Measurements from ENCODE around the gene PRR5.
"Not testable (repeated sequence)": the region's sequence is repeated elsewhere in the genome, so short reads cannot be mapped to it uniquely, and the experiment has no call there.

PRR5 gene

DNA sequence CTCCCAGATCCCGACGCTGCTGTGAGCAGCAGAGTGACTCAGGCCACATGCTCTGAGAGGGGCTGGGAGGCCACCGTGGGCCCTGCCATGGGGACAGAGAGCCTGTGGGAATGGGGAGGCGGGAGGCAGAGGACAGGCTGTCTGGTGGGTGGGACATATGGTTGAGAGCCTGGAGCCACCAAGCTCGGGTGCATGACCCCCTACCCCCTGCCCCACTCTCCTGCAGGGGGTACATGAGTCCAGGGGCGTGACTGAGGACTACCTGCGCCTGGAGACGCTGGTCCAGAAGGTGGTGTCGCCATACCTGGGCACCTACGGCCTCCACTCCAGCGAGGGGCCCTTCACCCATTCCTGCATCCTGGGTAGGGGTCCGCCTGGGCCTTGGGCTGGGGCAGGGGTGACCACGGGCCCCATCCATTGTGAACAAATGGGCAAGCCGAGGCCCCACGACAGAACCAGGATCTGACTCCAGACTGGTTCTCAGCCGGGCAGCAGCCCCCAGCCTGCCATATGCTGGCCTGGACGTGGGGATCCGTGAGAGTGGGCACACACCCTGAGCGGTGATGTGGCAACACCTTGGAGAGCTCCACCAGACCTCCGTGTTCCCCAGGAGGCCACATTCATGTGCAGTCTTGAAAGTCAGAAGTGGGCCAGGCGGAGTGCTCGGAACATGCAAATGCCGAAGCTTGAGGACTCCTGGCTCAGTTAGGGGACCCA is 33.0 kb downstream of the PRR5 start:
- DNase-seq (ENCODE audit: low read depth in 4 of 4, low spot score in 1 of 4): no peak

DNA sequence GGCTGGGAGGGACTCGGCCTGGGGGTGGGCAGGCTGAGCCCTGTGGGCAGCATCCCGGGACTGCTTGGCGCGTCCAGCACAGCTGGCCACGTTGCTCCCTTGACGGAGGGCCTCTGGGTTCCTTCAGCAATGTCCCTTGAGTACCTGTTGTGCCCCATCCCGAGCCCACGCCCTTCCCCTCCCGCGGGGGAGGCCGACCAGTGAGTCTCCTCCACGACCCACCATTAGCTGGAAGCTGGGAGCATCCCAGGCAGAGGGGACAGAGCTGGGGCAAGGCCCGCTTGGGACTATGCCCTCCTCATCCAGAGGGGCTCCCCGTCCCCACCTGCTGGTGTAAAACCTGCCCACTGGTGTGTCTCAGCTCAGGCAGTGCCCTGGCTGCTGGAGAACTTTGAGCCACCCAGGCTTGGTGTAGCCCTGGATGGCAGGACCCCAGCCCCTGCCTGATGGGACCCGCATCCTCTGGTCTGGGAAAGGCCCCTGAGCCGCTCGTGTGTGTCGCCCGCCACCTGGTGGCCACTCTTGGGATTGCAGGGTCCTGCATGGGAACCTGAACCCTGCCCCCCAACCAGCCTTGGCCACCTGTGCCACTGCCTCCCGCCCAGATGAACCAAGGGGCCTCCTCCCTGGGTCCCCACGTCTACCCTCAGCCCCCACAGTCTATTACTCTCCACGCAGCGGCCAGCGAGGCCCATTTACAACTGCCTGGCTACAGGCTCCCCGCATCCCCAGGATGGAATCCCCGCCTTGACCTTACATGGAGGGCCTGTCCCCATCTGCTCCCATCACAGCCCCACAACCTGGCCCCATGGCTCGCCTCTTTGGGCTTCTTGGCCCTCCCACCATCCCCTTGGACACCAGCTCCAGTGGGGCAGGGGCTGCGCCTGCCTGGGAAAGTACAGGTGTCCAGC is 33.8 kb downstream of the PRR5 start:
- peak; percentile 70 to 88 (median 76) for DNase-seq (ENCODE audit: low read depth in 4 of 4, low spot score in 1 of 4)

DNA sequence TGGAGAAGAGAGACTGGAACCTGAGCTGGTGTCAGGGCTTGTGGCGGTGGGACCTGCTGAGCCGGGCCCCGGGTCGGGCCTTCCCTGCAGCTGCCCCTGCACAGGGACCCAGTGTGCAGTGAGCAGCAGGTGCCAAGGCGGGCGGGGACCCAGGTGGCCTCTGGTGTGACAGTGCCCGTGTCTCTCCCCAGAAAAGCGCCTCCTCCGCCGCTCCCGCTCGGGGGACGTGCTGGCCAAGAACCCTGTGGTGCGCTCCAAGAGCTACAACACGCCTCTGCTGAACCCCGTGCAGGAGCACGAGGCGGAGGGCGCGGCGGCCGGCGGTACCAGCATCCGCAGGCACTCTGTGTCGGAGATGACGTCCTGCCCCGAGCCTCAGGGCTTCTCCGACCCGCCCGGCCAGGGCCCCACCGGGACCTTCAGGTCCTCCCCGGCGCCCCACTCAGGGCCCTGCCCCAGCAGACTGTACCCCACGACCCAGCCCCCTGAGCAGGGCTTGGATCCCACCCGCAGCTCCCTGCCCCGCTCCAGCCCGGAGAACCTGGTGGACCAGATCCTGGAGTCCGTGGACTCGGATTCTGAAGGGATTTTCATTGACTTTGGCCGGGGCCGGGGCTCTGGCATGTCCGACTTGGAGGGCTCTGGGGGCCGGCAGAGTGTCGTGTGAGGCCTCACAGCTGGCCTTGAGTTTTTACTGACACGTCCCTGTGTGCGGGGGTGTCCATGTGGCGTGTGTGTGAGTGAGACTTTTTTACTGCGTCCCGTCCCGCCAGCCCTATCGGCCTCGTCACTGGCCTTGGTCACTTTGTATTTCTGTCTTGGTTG is 34.8 kb downstream of the PRR5 start:
- DNase-seq (ENCODE audit: low read depth in 4 of 4, low spot score in 1 of 4): no peak

DNA sequence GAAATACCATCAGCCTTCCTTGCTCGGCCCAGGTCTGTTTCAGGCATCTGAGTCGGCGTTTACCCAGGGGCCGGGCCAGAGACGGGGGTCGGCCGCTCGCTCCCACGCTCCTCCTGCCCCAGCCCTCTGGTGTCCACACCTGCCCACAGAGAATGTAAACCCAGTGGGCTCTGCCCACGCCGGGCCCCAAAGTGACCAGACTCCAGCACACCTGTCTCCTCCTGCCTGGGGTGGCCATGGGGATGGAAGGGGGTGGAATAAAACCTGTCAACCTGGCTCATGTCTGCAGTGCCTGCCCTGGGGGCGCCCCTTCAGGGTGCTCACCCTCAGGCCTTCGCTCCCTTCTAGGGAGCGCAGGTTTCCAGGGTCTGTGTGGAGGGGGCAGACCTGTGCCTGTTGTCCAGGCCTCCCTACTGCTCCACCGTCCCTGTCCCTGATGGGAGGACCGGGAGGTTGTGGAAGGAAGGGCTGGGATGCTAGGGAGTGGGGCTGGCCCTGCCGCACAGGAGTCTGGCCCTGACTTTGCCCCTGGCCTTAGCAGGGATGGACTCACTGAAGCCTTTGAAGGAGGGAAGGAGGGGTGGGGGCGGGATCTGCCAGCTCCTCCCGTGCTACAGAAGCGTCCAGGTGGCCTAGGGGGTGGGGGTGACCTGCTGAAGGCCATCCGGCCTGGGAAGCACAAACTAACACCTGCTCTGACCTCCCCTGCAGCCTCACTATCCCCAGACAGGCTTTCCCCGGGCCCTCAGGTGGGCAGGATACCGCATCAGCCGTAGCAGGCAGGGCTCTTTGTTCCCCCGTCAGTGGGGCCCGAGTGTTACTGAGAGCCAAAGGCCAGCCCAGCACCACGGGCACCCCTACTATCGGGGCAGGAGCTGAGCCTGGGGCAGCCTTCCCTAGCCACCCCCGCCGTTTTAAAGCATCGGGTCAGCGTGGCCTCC is 35.7 kb downstream of the PRR5 start:
- no peak for DNase-seq (ENCODE audit: low read depth in 4 of 4, low spot score in 1 of 4)

DNA sequence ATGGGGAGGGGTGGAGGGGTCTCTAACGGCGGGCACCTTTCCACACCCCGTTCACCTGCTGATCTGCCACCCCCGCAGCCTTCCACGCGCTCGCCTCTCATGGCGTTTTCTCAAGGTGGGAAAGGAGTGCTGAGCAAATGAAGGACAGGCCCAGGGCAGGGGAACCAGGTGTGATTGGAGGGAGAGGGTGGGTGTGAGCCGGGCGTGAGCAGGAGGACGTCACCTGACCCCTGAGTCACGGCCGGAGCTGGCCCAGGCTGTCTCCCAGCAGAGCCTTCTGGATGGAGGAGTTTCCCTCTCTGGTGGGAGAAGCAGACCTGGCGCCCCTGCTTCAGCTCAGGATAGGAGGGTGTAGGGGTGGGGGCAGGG is 36.3 kb downstream of the PRR5 start:
- DNase-seq (ENCODE audit: low read depth in 4 of 4, low spot score in 1 of 4): no peak

DNA sequence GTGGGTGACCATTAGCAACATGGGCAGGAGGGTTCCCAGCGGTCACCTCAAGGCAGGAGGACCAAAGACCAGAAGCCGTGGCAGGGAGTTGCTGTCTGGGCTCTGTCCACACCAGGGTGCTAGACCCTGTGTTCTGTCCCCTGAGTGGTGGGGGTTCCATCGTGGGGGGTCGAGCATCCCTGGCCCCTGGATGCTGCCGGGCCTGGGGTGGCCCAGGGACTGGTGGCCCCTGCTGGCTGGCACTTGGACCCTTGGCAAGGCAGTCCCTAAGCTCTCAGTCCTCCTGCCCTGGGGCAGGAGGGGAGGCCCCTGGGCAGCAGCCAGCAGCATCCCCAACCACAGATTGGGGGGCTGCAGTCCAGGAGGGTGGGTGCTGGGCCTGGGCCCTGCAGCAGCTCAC is 37.0 kb downstream of the PRR5 start:
- no peak for DNase-seq (ENCODE audit: low read depth in 4 of 4, low spot score in 1 of 4)

DNA sequence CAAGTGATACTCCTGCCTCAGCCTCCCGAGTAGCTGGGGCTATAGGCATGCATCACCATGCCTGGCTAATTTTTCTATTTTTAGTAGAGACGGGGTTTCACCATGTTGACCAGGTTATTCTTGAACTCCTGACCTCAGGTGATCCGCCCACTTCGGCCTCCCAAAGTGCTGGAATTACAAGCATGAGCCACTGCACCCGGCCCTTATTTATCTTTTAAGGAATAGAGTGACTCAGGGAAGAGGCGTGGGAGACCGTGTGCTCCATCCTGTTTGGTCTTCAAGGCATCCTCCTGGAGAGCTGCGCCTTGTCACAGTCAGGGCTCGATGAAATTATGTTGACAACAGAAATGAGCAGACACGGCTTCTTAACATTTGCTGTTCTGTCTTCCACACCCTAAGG is 37.7 kb downstream of the PRR5 start:
- not testable (repeated sequence) for DNase-seq (ENCODE audit: low read depth in 4 of 4, low spot score in 1 of 4)

DNA sequence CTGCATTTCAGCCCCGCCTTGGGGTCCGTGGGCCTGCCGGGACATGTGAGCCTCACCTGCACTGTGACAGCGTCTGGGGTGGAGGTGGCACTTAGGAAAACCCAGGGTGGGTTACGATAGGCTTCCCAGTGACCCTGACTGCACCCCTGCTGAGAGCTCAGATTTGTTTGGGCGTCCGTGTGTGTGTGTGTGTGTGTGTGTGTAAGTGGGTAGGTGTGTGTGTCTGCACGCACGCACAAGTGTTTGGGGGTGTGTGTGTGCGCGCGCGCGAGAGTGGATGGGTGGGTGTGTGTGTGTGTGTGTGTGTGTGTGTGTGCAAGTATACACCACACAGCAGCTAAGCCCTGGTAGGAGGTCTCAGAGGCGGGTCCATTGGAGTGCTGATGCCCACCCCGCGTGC is 38.3 kb downstream of the PRR5 start:
- DNase-seq (ENCODE audit: low read depth in 4 of 4, low spot score in 1 of 4): no peak

DNA sequence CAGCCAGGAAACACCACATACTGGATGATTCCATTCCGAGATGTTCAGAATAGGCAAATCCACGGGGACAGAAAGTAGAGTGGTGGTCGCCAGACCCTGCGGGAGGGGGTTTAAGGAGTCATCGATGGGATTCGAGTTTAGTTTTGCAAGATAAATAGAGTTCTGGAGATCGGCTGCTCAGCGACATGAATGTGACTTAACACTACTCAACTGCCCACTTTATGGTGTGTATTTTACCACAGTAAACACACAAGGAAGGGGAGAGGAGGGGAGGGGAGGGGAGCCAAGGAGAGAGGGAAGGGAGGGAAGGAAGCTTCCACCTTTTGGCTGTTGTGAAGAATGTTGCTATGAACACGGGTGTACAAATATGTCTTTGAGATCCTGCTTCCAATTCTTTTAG is 39.9 kb downstream of the PRR5 start:
- DNase-seq (ENCODE audit: low read depth in 4 of 4, low spot score in 1 of 4): no peak

DNA sequence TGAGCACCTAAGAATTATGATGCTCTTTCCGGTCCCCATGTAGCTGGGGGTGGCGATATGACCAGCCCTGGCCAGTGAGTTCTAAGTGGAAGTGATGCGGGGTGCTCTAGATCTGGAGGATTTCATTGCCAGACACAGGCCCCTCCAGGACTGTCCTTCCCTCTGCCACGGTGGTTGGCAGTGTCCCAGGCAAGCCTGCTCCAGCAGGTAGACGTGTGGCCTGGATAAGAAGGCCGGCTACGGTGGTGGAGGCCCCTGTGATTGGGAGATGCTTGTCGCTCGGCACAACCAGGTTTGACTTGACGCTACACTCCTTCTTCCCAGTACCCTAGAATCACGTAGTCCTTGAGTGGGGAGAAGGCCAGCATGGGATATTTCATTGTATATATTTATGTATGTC is 41.2 kb downstream of the PRR5 start:
- DNase-seq (ENCODE audit: low read depth in 4 of 4, low spot score in 1 of 4): no peak

DNA sequence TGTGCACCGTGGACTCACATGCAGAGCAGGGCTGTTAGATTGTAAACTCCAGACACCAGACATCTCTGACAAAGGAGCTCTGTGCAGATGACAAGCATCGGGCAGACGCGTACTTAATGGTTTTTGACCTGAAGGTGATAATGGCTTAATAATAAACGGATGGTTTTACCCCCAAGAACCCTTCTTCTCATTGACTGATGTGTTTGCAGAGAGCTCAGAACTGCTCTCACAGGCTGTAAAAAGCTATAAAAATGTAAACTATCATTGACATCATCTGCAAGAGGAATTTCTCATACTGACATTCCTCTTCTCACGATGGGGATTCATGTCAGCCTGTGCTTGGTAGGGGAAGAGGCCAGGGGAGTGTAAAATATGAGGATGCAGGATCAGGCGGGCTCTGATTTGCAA is 41.8 kb downstream of the PRR5 start:
- DNase-seq (ENCODE audit: low read depth in 4 of 4, low spot score in 1 of 4): no peak

DNA sequence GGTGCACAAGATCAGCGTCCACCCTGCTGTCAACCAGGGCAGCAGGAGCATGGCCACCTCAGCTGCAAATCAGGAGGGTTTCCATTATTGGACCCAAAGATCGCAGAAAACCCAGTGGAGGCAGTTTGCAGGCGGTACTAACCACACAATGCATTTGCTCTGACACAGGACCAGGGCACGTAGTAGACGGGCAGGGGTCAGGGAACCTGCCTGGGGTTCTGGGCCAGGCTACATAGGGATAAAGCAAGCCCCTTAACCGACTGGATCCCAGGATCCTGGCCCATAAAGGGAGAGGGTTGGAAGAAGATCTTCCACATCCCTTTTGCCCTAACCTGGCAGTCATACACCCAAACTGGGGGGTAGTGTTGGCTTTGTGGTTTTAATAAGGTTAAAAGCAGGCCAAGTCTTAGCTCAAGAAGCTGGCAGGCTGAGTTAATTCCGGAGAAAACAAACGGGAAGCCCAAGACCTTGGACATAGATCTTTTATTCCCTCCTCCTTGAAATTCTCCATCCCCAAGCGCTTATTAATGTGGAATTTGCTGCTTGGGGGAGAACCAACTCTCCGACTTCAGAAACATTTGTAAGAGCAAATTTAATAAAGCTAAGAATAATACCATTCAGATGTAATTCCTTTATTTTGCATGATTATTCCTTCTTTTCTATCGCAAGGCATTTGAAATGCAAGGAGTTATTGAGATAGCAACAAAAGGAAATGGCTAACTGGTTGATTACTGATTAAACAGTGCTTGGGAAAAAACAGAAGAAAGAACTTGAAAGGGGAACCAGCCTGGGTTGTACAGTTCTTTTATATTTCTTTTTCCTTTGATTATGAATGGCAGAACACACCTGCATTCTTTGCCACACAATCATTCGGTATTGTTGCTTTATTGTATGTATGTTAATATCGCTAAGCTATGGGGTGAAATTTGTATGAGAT is 44.1 kb downstream of the PRR5 start:
- DNase-seq (ENCODE audit: low read depth in 4 of 4, low spot score in 1 of 4): no peak

DNA sequence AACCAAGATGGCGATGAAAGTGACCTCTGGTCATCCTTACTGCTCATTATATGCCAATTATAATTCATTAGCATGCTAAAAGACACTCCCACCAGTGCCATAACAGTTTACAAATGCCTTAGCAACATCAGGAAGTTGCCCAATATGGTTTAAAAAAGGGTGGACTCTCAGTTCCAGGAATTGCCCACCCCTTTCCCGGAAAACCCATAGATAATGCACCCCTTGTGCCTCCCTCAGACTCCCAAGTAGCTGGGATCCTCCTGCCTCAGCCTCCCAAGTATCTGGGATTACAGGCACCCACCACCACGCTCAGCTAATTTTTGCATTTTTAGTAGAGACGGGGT is 45.8 kb downstream of the PRR5 start:
- DNase-seq (ENCODE audit: low read depth in 4 of 4, low spot score in 1 of 4): not testable (repeated sequence)

DNA sequence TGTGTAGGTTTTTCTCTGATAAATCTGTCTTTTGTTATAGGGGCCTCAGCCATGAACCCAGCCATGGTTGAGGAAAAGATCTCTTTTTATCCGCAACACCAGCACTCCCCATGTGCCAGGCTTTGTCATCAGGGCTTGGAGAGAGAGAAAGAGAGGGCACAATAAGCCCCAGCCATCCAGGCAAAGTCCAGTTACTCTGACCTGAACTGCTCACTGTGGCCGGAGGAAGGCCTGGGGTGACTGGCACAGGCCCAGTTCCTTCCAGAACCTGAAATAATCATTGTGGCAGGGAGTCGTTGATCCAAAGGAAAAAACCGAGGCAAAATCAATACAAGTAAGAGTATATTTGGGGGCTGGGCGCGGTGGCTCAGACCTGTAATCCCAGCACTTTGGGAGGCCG is 46.5 kb downstream of the PRR5 start:
- DNase-seq (ENCODE audit: low read depth in 4 of 4, low spot score in 1 of 4): no peak

DNA sequence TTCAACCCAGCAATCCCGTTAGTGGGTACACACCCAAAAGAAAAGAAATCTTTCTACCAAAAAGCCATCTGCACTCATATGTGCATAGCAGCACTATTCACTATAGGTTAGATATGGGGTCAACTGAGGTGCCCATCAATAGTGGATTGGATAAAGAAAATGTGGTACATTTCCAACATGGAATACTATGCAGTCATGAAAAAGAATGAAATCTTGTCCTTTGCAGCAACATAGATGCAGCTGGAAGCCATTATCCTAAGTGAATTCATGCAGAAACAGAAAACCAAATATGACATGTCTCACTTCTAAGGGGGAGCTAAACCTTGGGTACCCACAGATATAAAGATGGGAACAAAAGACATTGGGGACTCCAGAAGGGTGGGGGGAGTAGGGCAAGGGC is 48.5 kb downstream of the PRR5 start:
- no peak for DNase-seq (ENCODE audit: low read depth in 4 of 4, low spot score in 1 of 4)

DNA sequence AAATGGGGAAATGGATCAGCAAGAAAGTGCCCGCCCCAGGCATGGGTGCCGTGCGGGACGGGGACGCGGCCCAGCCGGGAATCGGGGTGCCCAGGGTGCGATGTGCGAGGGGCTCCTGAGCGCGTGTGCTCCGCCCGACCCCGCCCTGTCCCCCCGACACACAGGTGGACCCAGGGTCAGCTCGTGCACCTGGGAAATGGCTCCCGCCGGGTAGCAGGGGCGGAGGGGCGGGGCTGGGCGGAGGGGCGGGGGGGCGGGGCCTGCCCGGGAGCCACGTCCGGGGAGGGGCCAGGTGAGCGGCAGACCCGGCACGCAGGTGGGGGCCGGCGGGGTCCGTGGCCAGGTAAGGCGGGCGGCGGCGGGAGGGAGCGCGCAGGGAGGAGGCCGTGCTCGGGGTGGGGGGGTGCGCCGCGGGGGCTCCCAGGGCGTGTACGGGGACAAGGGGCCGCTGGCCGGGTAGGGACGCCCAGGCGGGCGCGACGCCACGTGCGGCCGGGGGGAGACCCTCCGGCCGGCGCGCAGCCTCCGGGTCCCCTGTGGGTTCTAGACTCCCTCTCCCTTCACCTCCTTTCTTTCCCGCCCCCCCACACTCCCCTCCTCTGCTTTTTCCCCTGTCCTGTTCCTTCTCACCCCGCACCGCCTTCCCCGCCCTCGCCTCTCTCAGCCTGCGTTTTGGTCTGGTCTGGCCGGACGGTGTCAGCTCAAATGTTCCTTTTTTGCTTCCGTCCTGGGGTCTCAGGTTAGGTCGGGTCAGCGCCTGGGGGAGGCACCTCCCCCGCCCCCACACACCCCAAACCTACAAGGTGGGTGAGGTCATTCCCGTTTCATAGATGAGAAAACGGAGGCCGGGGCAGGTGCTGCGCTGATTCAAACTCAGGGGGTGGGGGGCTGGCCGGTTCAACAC is 50.5 kb downstream of the PRR5 start, which contains the start of gene ARHGAP8:
TSS of gene ARHGAP8 (plus strand) at position 291 of the 904 bp plus-strand sequence. CDS start 33,953 bp downstream, outside the sequence.
- no peak for DNase-seq (ENCODE audit: low read depth in 4 of 4, low spot score in 1 of 4)

DNA sequence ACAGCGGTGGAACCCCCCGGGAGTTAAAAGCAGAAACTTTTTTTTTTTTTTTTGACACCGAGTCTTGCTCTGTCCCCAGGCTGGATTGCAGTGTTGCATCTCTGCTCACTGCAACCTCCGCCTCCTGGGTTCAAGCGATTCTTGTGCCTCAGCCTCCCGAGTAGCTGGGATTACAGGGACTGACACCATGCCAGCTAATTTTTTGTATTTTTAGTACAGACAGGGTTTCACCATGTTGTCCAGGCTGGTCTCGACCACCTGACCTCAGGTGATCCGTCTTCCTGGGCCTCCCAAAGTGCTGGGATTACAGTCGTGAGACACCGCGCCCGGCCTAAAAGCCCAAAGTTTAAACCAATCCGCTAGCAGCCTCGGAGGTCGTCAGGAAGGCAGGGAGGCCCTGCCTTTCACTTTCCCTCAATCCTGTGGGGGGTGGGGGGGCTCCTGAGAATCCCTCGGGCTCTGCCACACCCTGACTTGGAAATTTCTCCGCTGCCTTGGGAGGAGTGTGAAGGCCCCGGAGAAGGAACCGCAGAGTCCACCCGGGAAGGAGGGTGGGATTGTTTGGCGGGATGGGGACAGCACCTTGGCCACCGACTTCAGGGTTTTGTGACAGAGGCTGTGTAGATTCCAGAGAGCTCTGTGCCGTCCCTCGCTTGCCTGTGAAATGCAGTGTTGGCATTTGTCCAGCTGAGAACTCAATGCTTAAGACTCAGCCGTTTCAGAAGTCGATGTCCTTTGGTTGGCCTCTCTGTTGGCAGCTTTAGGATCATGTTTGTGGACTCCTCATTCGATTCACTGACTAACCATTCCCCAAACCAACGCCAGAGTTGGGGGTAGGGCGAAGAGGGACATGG is 51.4 kb downstream of the PRR5 start:
- DNase-seq (ENCODE audit: low read depth in 4 of 4, low spot score in 1 of 4): no peak

Measured in stimulated activated CD4-positive, alpha-beta T cell treated with anti-CD3 and anti-CD28 coated beads, Interleukin-1b, Interleukin-23, amount 100 ng/mL, for 24 hours (primary cell).